MCF 10A (cell line): ENCODE data around the gene MDM1. TPM values are rescaled to one million over a fixed set of nuclear protein-coding genes. Genes with fewer than 3 reads are reported as not detected.
A peak's percentile ranks its signal among the peaks of the same experiment; 100 is the strongest.

Experiments
- BruUV-seq: library from RNA; stranded (reverse); fragments of 400-500 nt; replicated peaks from 2 replicates; lab custom pipeline; 2021; lab: Mats Ljungman, UMichigan
- CTCF ChIA-PET: fragments of 300-600 bp; sonication (Branson Sonifier 250); formaldehyde crosslinking; extraction: SDS; loops from one replicate; lab custom pipeline; 2021; ENCODE audit warnings: antibody characterized with exemption, inconsistent platforms; lab: Yijun Ruan, JAX
- POLR2A ChIA-PET: fragments of 300-600, 350-650 bp; sonication (Branson Sonifier 250); formaldehyde crosslinking; extraction: SDS; loops from one replicate; lab custom pipeline; 2020; ENCODE audit warnings: antibody characterized with exemption, inconsistent platforms; lab: Yijun Ruan, JAX
- DNase-seq: peaks from one replicate; pipeline ENCODE4 v3.0.0-alpha.2; 2018; ENCODE audit not compliant: unreplicated experiment
- H3K27ac Mint-ChIP-seq: one replicate; pipeline ENCODE4 v1.8.0; 2022; ENCODE audit warnings: mild to moderate bottlenecking, low read depth, mixed read lengths; ENCODE audit not compliant: unreplicated experiment
- H3K27me3 Mint-ChIP-seq: one replicate; pipeline ENCODE4 v1.8.0; 2022; ENCODE audit warnings: mixed read lengths; ENCODE audit not compliant: insufficient read depth, unreplicated experiment
- H3K36me3 Mint-ChIP-seq: one replicate; pipeline ENCODE4 v1.8.0; 2022; ENCODE audit warnings: mild to moderate bottlenecking, moderate library complexity, mixed read lengths; ENCODE audit not compliant: insufficient read depth, unreplicated experiment
- H3K4me1 Mint-ChIP-seq: one replicate; pipeline ENCODE4 v1.8.0; 2022; ENCODE audit warnings: mixed read lengths; ENCODE audit not compliant: insufficient read depth, unreplicated experiment
- H3K4me3 Mint-ChIP-seq: one replicate; pipeline ENCODE4 v1.8.0; 2022; ENCODE audit warnings: mild to moderate bottlenecking, moderate library complexity, mixed read lengths; ENCODE audit not compliant: unreplicated experiment
- H3K9me3 Mint-ChIP-seq: one replicate; pipeline ENCODE4 v1.8.0; 2022; ENCODE audit warnings: mixed read lengths; ENCODE audit not compliant: unreplicated experiment
- CTCF ChIP-seq: fragments of 200-600 bp; IDR thresholded peaks from one replicate; pipeline ENCODE4 v1.8.0; 2022; ENCODE audit warnings: antibody characterized with exemption, mild to moderate bottlenecking; ENCODE audit not compliant: unreplicated experiment
- intact Hi-C: fragments of 100-400 bp; cut with micrococcal nuclease; formaldehyde crosslinking; loops from 2 replicates; pipeline ENCODE4 v1.14.1; 2022
- total RNA-seq: library from RNA; stranded (reverse); gene quantifications from 2 replicates; pipeline ENCODE4 v1.2.3, GENCODE V29; 2022

MDM1 gene
- total RNA-seq, 1 experiment from 2014 or later: 11.8 TPM

GRCh38 chr12:68374307-68374982 lies 42.3 kb upstream of the MDM1 start:
- ChIA-PET CTCF (interaction anchor here (0.6 to 0.9 kb wide), 5 partner anchors 9 to 232 kb away, joined by 3 read pairs; no protein-coding TSS in a partner anchor), POLR2A (interaction anchor here (0.5 kb wide), 1 partner anchor 248 kb away, joined by 3 read pairs; no protein-coding TSS in a partner anchor)
- Mint-ChIP-seq H3K9me3 (no peaks in the 10 kb centered on the region), H3K4me1 (peaks cover 5% of the 10 kb centered on the region), H3K36me3 (no peaks in the 10 kb centered on the region), H3K27ac (no peak overlapping the region), H3K27me3 (no peaks in the 10 kb centered on the region), H3K4me3 (no peak overlapping the region)
- TF ChIP-seq CTCF: no peak
- BruUV-seq: no TSS peak
- intact Hi-C loops: no loop called here
- DNase-seq: peak; percentile 50

- BruUV-seq: no TSS peak
- no peak overlapping the region for H3K4me3 Mint-ChIP-seq
- H3K27me3 Mint-ChIP-seq: no peaks in the 10 kb centered on the region
- POLR2A ChIA-PET: no interaction called here
- intact Hi-C loops: no loop called here
- peaks cover 9% of the 10 kb centered on the region for H3K4me1 Mint-ChIP-seq
- CTCF ChIA-PET: interaction anchor here (0.7 kb wide), 1 partner anchor 10 kb away, joined by 4 read pairs; no protein-coding TSS in a partner anchor
- no peak overlapping the region for H3K27ac Mint-ChIP-seq
- no peaks in the 10 kb centered on the region for H3K9me3 Mint-ChIP-seq
- DNase-seq: no peak
- H3K36me3 Mint-ChIP-seq: no peaks in the 10 kb centered on the region
- no peak for TF ChIP-seq CTCF
Measured at GRCh38 chr12:68370667-68371066, 38.5 kb upstream of the MDM1 start.

- Mint-ChIP-seq H3K4me3 (no peak overlapping the region), H3K9me3 (no peaks in the 10 kb centered on the region), H3K36me3 (peaks cover 1% of the 10 kb centered on the region), H3K4me1 (peaks cover 15% of the 10 kb centered on the region), H3K27ac (no peak overlapping the region), H3K27me3 (no peaks in the 10 kb centered on the region)
- no peak for TF ChIP-seq CTCF
- no peak for DNase-seq
- intact Hi-C loops: no loop called here
- no TSS peak for BruUV-seq
- ChIA-PET POLR2A (no interaction called here), CTCF (interaction anchor here (0.7 kb wide), 1 partner anchor 11 kb away, joined by 4 read pairs; no protein-coding TSS in a partner anchor)
Measured at GRCh38 chr12:68370006-68370590, 37.9 kb upstream of the MDM1 start.

- no TSS peak for BruUV-seq
- CTCF ChIA-PET: no interaction called here
- Mint-ChIP-seq H3K27me3 (no peaks in the 10 kb centered on the region), H3K9me3 (no peaks in the 10 kb centered on the region), H3K4me1 (peaks cover 29% of the 10 kb centered on the region), H3K4me3 (no peak overlapping the region), H3K27ac (no peak overlapping the region), H3K36me3 (peaks cover 6% of the 10 kb centered on the region)
- intact Hi-C loops: no loop called here
- TF ChIP-seq CTCF: no peak
- POLR2A ChIA-PET: no interaction called here
- no peak for DNase-seq
Measured at GRCh38 chr12:68368327-68368726, 36.2 kb upstream of the MDM1 start.
